Gastroesophageal sphincter (tissue), 3 donors: ENCODE data around the gene ST6GALNAC3.

Experiments
- EP300 ChIP-seq: sonication (generic); formaldehyde crosslinking; IDR thresholded peaks from one replicate; pipeline ENCODE4 v1.6.1; 2017; ENCODE audit warnings: antibody characterized with exemption, mild to moderate bottlenecking
- POLR2A ChIP-seq, 2 donors: fragments of 450-650 bp; IDR thresholded peaks; one replicate each; pipeline ENCODE4 v1.6.1; 2017; ENCODE audit warnings: antibody characterized with exemption in 2 of 2, mild to moderate bottlenecking in 2 of 2, moderate library complexity in 1 of 2
- TF ChIP-seq, protein P1 (sequence below), 4 experiments: fragments of 200-600 bp in 2 of 4; fragments of 450-650 bp in 2 of 4; sonication (generic) in 1 of 4; IDR thresholded peaks; one replicate each; pipeline ENCODE4 v1.5.1; 2017 to 2019; ENCODE audit warnings: antibody characterized with exemption in 4 of 4, mild to moderate bottlenecking in 2 of 4, moderate library complexity in 2 of 4

DNA sequence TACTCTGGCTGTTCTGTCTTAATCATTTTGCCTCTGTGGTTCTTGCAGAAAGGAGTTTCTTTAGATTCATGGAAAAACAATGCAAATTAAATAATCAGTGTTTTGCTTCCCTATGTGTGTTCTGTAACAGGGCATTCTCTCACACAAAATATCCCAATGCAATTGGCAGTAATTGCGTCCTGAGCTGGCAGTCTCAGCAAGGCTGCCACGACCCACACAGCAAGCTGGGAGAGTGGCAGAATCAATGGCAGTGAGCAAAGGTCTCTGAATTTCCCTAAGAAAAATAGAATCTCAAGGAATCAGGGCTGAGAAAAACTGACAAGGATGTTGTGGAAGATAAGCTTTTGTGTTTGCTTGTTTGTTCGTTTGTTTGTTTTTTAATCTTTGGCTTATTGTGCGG lies 594.6 kb downstream of the ST6GALNAC3 start:
- TF ChIP-seq, protein P1, sequence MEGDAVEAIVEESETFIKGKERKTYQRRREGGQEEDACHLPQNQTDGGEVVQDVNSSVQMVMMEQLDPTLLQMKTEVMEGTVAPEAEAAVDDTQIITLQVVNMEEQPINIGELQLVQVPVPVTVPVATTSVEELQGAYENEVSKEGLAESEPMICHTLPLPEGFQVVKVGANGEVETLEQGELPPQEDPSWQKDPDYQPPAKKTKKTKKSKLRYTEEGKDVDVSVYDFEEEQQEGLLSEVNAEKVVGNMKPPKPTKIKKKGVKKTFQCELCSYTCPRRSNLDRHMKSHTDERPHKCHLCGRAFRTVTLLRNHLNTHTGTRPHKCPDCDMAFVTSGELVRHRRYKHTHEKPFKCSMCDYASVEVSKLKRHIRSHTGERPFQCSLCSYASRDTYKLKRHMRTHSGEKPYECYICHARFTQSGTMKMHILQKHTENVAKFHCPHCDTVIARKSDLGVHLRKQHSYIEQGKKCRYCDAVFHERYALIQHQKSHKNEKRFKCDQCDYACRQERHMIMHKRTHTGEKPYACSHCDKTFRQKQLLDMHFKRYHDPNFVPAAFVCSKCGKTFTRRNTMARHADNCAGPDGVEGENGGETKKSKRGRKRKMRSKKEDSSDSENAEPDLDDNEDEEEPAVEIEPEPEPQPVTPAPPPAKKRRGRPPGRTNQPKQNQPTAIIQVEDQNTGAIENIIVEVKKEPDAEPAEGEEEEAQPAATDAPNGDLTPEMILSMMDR (IDR thresholded peaks at IDR 0.05): no peak
- TF ChIP-seq POLR2A (IDR thresholded peaks at IDR 0.05): no peak
- TF ChIP-seq EP300: no peak
